ENCODE measurements around the gene UNC13D. TPM values are rescaled to one million over a fixed set of nuclear protein-coding genes. Genes with fewer than 3 reads are reported as not detected.
A peak's percentile ranks its signal among the peaks of the same experiment; 100 is the strongest.

UNC13D gene
- total and polyA plus RNA-seq, 9 of the 15 experiments (the other 6 are each of a cell fraction or from before 2014, with no cell fraction given) = 0.86 to 244 (median 69.2) TPM

DNA sequence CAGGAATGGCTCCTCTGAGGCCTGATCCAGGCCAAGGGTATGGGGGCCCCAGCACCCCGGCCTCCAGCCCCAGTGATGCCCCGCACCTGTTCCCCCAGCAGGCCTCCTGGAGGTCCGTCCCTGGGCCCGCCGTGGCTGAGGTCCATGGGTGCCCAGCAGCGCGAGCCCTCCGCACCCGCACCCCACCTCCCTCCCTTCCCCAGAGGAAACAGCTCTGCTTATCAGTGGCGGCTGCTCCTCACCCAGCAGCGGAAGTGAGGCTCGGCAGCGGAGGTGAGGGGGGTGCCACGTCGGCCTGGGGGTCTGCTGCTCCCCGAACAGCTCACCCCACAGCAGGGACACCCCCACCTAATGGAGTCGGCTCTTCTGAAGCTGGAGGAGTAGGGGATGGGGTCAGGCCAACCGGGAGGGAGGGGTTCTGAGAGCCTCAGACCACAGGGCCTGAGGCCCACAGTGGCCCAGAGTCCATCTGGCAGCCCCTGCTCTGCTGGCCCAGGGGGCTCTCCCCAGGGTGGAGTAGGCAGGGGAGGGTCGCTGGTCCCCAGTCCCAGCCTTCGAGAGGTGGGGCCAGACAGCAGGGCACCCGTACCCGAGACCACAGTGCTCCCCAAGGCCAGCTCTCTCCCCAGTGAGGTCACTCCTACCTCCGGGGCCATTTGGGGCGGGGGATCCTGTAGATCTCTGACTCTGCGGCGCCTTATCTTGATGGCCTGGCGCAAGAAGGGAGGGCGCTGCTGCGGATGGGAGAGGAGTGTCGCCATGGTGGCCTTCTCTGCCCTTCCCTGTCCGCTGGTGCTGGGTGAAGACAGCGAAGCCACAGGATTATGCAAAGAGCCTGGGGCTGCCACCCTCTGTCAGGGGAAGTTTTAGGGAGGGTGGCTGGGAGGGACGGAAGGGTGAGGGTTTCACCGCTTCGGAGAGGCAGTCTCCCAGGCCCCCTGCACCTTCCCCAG is at the start of gene UNC13D (continued):
- TF ChIP-seq ZNF764 (CRISPR knock-in tag; IDR thresholded peaks at IDR 0.05; ENCODE audit: low read depth) (no peak), FOXK1 (CRISPR knock-in tag; IDR thresholded peaks at IDR 0.05; ENCODE audit: borderline replicate concordance) (no peak), MEIS2 (IDR thresholded peaks at IDR 0.05; ENCODE audit: partially characterized antibody) (peak; percentile 29), MEF2A (IDR thresholded peaks at IDR 0.05; ENCODE audit: control insufficient read depth, low read depth, low read length) (no peak), ELF2 (CRISPR knock-in tag; IDR thresholded peaks at IDR 0.05) (no peak), PHF8 (IDR thresholded peaks at IDR 0.05; ENCODE audit: borderline replicate concordance, low read length) (peak; percentile 81), ZNF224 (CRISPR knock-in tag; IDR thresholded peaks at IDR 0.05) (no peak), MTA1 (IDR thresholded peaks at IDR 0.05; ENCODE audit: borderline replicate concordance) (no peak; the same call in 1 of the 2 replicates), POLR2A (conservative IDR thresholded peaks at IDR 0.05) (peak; percentile 80), BCOR (IDR thresholded peaks at IDR 0.05) (0 out of 2 replicates have a peak, but pooled peaks have one; percentile 13), JUNB (CRISPR knock-in tag; conservative IDR thresholded peaks at IDR 0.05) (no peak), POLR3A (IDR thresholded peaks at IDR 0.05; ENCODE audit: borderline replicate concordance, extremely low read depth, insufficient read depth, insufficient read length) (no peak), GABPB1 (CRISPR knock-in tag; IDR thresholded peaks at IDR 0.05) (peak; percentile 84), ESRRB (CRISPR knock-in tag; IDR thresholded peaks at IDR 0.05; ENCODE audit: borderline replicate concordance) (no peak)
- TF ChIP-seq, protein P1, sequence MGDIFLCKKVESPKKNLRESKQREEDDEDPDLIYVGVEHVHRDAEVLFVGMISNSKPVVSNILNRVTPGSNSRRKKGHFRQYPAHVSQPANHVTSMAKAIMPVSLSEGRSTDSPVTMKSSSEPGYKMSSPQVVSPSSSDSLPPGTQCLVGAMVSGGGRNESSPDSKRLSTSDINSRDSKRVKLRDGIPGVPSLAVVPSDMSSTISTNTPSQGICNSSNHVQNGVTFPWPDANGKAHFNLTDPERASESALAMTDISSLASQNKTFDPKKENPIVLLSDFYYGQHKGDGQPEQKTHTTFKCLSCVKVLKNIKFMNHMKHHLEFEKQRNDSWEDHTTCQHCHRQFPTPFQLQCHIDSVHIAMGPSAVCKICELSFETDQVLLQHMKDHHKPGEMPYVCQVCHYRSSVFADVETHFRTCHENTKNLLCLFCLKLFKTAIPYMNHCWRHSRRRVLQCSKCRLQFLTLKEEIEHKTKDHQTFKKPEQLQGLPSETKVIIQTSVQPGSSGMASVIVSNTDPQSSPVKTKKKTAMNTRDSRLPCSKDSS (IDR thresholded peaks at IDR 0.05; ENCODE audit: low read depth, partially characterized antibody) = no peak
- TF ChIP-seq, protein P2, sequence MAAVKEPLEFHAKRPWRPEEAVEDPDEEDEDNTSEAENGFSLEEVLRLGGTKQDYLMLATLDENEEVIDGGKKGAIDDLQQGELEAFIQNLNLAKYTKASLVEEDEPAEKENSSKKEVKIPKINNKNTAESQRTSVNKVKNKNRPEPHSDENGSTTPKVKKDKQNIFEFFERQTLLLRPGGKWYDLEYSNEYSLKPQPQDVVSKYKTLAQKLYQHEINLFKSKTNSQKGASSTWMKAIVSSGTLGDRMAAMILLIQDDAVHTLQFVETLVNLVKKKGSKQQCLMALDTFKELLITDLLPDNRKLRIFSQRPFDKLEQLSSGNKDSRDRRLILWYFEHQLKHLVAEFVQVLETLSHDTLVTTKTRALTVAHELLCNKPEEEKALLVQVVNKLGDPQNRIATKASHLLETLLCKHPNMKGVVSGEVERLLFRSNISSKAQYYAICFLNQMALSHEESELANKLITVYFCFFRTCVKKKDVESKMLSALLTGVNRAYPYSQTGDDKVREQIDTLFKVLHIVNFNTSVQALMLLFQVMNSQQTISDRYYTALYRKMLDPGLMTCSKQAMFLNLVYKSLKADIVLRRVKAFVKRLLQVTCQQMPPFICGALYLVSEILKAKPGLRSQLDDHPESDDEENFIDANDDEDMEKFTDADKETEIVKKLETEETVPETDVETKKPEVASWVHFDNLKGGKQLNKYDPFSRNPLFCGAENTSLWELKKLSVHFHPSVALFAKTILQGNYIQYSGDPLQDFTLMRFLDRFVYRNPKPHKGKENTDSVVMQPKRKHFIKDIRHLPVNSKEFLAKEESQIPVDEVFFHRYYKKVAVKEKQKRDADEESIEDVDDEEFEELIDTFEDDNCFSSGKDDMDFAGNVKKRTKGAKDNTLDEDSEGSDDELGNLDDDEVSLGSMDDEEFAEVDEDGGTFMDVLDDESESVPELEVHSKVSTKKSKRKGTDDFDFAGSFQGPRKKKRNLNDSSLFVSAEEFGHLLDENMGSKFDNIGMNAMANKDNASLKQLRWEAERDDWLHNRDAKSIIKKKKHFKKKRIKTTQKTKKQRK (IDR thresholded peaks at IDR 0.05; ENCODE audit: borderline replicate concordance, low read depth, low read length) = no peak
- TF ChIP-seq, protein P3, sequence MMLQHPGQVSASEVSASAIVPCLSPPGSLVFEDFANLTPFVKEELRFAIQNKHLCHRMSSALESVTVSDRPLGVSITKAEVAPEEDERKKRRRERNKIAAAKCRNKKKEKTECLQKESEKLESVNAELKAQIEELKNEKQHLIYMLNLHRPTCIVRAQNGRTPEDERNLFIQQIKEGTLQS (IDR thresholded peaks at IDR 0.05) = peak; percentile 80
- TF ChIP-seq, protein P3 (CRISPR knock-in tag; conservative IDR thresholded peaks at IDR 0.05) = no peak
- TF ChIP-seq, protein P4, sequence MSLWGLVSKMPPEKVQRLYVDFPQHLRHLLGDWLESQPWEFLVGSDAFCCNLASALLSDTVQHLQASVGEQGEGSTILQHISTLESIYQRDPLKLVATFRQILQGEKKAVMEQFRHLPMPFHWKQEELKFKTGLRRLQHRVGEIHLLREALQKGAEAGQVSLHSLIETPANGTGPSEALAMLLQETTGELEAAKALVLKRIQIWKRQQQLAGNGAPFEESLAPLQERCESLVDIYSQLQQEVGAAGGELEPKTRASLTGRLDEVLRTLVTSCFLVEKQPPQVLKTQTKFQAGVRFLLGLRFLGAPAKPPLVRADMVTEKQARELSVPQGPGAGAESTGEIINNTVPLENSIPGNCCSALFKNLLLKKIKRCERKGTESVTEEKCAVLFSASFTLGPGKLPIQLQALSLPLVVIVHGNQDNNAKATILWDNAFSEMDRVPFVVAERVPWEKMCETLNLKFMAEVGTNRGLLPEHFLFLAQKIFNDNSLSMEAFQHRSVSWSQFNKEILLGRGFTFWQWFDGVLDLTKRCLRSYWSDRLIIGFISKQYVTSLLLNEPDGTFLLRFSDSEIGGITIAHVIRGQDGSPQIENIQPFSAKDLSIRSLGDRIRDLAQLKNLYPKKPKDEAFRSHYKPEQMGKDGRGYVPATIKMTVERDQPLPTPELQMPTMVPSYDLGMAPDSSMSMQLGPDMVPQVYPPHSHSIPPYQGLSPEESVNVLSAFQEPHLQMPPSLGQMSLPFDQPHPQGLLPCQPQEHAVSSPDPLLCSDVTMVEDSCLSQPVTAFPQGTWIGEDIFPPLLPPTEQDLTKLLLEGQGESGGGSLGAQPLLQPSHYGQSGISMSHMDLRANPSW (CRISPR knock-in tag; IDR thresholded peaks at IDR 0.05) = no peak
